ENCODE data around the gene KIFBP. TPM values are rescaled to one million over a fixed set of nuclear protein-coding genes. Genes with fewer than 3 reads are reported as not detected.
A peak's percentile ranks its signal among the peaks of the same experiment; 100 is the strongest.

The KIFBP gene
- total and polyA plus RNA-seq, 2 experiments from 2014 or later: 33.8 to 40.5 TPM

GRCh38 chr10:68954904-68955303, 33.7 kb upstream of the KIFBP start:
- Histone ChIP-seq H3K4me1 (ENCODE audit: insufficient read depth) (peaks cover 18% of the 10 kb centered on the region), H3K27ac (peak overlapping the region; percentile 96), H3K79me2 (peaks cover 28% of the 10 kb centered on the region), H3K4me2 (peak overlapping the region; percentile 88), H3K4me3 (no peak overlapping the region), H3K36me3 (replicated peaks; ENCODE audit: insufficient read depth, low read depth) (no peaks in the 10 kb centered on the region), H3K27me3 (no peaks in the 10 kb centered on the region), H3K9me2 (replicated peaks; ENCODE audit: insufficient read depth) (no peaks in the 10 kb centered on the region), H3K9me3 (ENCODE audit: low read depth) (no peaks in the 10 kb centered on the region), H2AFZ (peak overlapping the region; percentile 90), H4K20me1 (ENCODE audit: insufficient read depth, poor library complexity, severe bottlenecking) (peaks cover 10% of the 10 kb centered on the region)
- TF ChIP-seq CTCF (IDR thresholded peaks at IDR 0.05; ENCODE audit: poor library complexity) (no peak), EZH2phosphoT487 (IDR thresholded peaks at IDR 0.05; ENCODE audit: low read depth, severe bottlenecking, unreplicated experiment) (no peak), EZH2 (IDR thresholded peaks at IDR 0.05; ENCODE audit: borderline replicate concordance) (no peak)
- 92% methylated on average over 12 of the region's 12 CpGs for WGBS (ENCODE audit: low lambda C conversion rate, missing lambda C conversion rate)
- DNase-seq (ENCODE audit: low spot score): no peak

GRCh38 chr10:68955355-68955831, 33.2 kb upstream of the KIFBP start:
- H3K36me3 ChIP-seq (replicated peaks; ENCODE audit: insufficient read depth, low read depth): no peaks in the 10 kb centered on the region
- peak overlapping the region; percentile 90 for H2AFZ ChIP-seq
- no peaks in the 10 kb centered on the region for H3K9me3 ChIP-seq (ENCODE audit: low read depth)
- peak overlapping the region; percentile 64 for H3K4me3 ChIP-seq
- H4K20me1 ChIP-seq (ENCODE audit: insufficient read depth, poor library complexity, severe bottlenecking): peaks cover 10% of the 10 kb centered on the region
- TF ChIP-seq EZH2 (IDR thresholded peaks at IDR 0.05; ENCODE audit: borderline replicate concordance) (no peak), CTCF (IDR thresholded peaks at IDR 0.05; ENCODE audit: poor library complexity) (no peak), EZH2phosphoT487 (IDR thresholded peaks at IDR 0.05; ENCODE audit: low read depth, severe bottlenecking, unreplicated experiment) (no peak)
- DNase-seq (ENCODE audit: low spot score): peak; percentile 24
- no peaks in the 10 kb centered on the region for H3K27me3 ChIP-seq
- peaks cover 33% of the 10 kb centered on the region for H3K79me2 ChIP-seq
- peak overlapping the region; percentile 96 for H3K27ac ChIP-seq
- no peaks in the 10 kb centered on the region for H3K9me2 ChIP-seq (replicated peaks; ENCODE audit: insufficient read depth)
- WGBS (ENCODE audit: low lambda C conversion rate, missing lambda C conversion rate): 9% methylated on average over 16 of the region's 16 CpGs
- peak overlapping the region; percentile 88 for H3K4me2 ChIP-seq
- H3K4me1 ChIP-seq (ENCODE audit: insufficient read depth): peaks cover 18% of the 10 kb centered on the region

GRCh38 chr10:68955832-68956532, 32.6 kb upstream of the KIFBP start, which contains the start of gene DDX21:
TSS of gene DDX21 (plus strand) at chr10:68956170. CDS start at chr10:68956226, 56 bp downstream.
- Histone ChIP-seq H3K9me3 (ENCODE audit: low read depth) (no peaks in the 10 kb centered on the region), H3K4me2 (peak within 1 kb of the TSS; percentile 88), H3K79me2 (peaks cover 39% of the 10 kb centered on the region), H3K36me3 (replicated peaks; ENCODE audit: insufficient read depth, low read depth) (no peaks in the 10 kb centered on the region), H3K27me3 (no peaks in the 10 kb centered on the region), H3K27ac (peak within 1 kb of the TSS; percentile 96), H3K4me3 (peak within 1 kb of the TSS; percentile 64), H4K20me1 (ENCODE audit: insufficient read depth, poor library complexity, severe bottlenecking) (peaks cover 10% of the 10 kb centered on the region), H2AFZ (peak within 1 kb of the TSS; percentile 90), H3K9me2 (replicated peaks; ENCODE audit: insufficient read depth) (no peaks in the 10 kb centered on the region), H3K4me1 (ENCODE audit: insufficient read depth) (peaks cover 18% of the 10 kb centered on the region)
- peak; percentile 94 for DNase-seq (ENCODE audit: low spot score)
- TF ChIP-seq EZH2phosphoT487 (IDR thresholded peaks at IDR 0.05; ENCODE audit: low read depth, severe bottlenecking, unreplicated experiment): no peak
- TF ChIP-seq CTCF (IDR thresholded peaks at IDR 0.05; ENCODE audit: poor library complexity): peak; percentile 71
- WGBS (ENCODE audit: low lambda C conversion rate, missing lambda C conversion rate): under 1% methylated on average over 53 of the region's 53 CpGs
